Keratinocyte (primary cell): Measurements from ENCODE around the gene RFX2. TPM values are rescaled to one million over a fixed set of nuclear protein-coding genes. Genes with fewer than 3 reads are reported as not detected.
A peak's percentile ranks its signal among the peaks of the same experiment; 100 is the strongest.

Experiments
- DNase-seq: peaks from one replicate; pipeline ENCODE4 v3.0.0-alpha.2; 2011; ENCODE audit warnings: low read depth, missing footprints, low spot score
- FAIRE-seq: peaks from 2 replicates; lab custom pipeline; 2011; peaks lifted over from hg19 to GRCh38; lab: Jason Lieb, UNC
- H2AFZ ChIP-seq: 2 replicates; pipeline ENCODE4 v1.6.0; 2012; ENCODE audit warnings: low read length, control low read depth, inconsistent platforms; ENCODE audit not compliant: control insufficient read depth
- H3K27ac ChIP-seq: 2 replicates; pipeline ENCODE4 v1.5.1; 2011; ENCODE audit warnings: low read length; ENCODE audit not compliant: control insufficient read depth, insufficient read depth
- H3K27me3 ChIP-seq: 3 replicates; pipeline ENCODE4 v1.6.0; 2011; ENCODE audit warnings: low read length; ENCODE audit not compliant: control insufficient read depth, insufficient read depth; ENCODE audit errors: extremely low read depth
- H3K36me3 ChIP-seq, 2 experiments: 2 replicates in 1 of 2; 3 replicates in 1 of 2; pipeline ENCODE4 v1.5.1; 2011; ENCODE audit warnings: low read length in 2 of 2, mild to moderate bottlenecking in 1 of 2; ENCODE audit not compliant: control insufficient read depth in 2 of 2, insufficient read depth in 2 of 2; ENCODE audit errors: extremely low read depth in 1 of 2
- H3K4me1 ChIP-seq: 3 replicates; pipeline ENCODE4 v1.5.1; 2011; ENCODE audit warnings: low read length; ENCODE audit not compliant: control insufficient read depth, insufficient read depth; ENCODE audit errors: extremely low read depth
- H3K4me2 ChIP-seq: 3 replicates; pipeline ENCODE4 v1.6.0; 2011; ENCODE audit warnings: low read depth, low read length; ENCODE audit not compliant: control insufficient read depth, insufficient read depth; ENCODE audit errors: extremely low read depth
- H3K4me3 ChIP-seq, 3 experiments: fragments of 200-600 bp in 1 of 3; sonication (generic) in 1 of 3; 2 replicates in 2 of 3; 3 replicates in 1 of 3; pipeline ENCODE4 v1.5.1; 2011 to 2016; ENCODE audit warnings: low read length in 3 of 3, mild to moderate bottlenecking in 3 of 3, control low read depth in 2 of 3, inconsistent platforms in 1 of 3, low read depth in 1 of 3, mixed read lengths in 1 of 3, mixed run types in 1 of 3, moderate library complexity in 1 of 3; ENCODE audit not compliant: control insufficient read depth in 2 of 3, insufficient read depth in 2 of 3; ENCODE audit errors: extremely low read depth in 1 of 3
- H3K79me2 ChIP-seq: 2 replicates; pipeline ENCODE4 v1.6.0; 2012; ENCODE audit warnings: low read length; ENCODE audit not compliant: control insufficient read depth, insufficient read depth
- H3K9ac ChIP-seq: 3 replicates; pipeline ENCODE4 v1.6.0; 2011; ENCODE audit warnings: low read length; ENCODE audit not compliant: control insufficient read depth, insufficient read depth; ENCODE audit errors: extremely low read depth
- H3K9me1 ChIP-seq: 3 replicates; pipeline ENCODE4 v1.6.0; 2011; ENCODE audit warnings: low read length; ENCODE audit not compliant: control insufficient read depth, insufficient read depth; ENCODE audit errors: extremely low read depth
- H3K9me3 ChIP-seq: 2 replicates; pipeline ENCODE4 v1.5.1; 2012; ENCODE audit warnings: low read depth, low read length; ENCODE audit not compliant: control insufficient read depth
- H4K20me1 ChIP-seq: 3 replicates; pipeline ENCODE4 v1.6.0; 2011; ENCODE audit warnings: low read length; ENCODE audit not compliant: control insufficient read depth, insufficient read depth; ENCODE audit errors: extremely low read depth
- CTCF ChIP-seq, 3 experiments: IDR thresholded peaks in 1 of 3; conservative IDR thresholded peaks in 1 of 3; optimal IDR thresholded peaks in 1 of 3; 2 replicates in 2 of 3; 3 replicates in 1 of 3; pipeline versions ENCODE3 to v1.5.1; 2011; ENCODE audit warnings: low read length in 3 of 3, mild to moderate bottlenecking in 3 of 3, moderate library complexity in 2 of 3, control low read depth in 1 of 3, inconsistent platforms in 1 of 3; ENCODE audit not compliant: insufficient read depth in 2 of 3; ENCODE audit errors: extremely low read depth in 1 of 3
- EZH2 ChIP-seq: IDR thresholded peaks from one replicate; pipeline ENCODE4 v1.6.1; 2012; ENCODE audit warnings: inconsistent platforms, mild to moderate bottlenecking, low read length, moderate library complexity
- dilution Hi-C: fragments of 300-500 bp; cut with MboI; formaldehyde crosslinking; loops from one replicate; pipeline ENCODE4 v1.7.0; 2020; ENCODE audit warnings: low sequenced_read_pairs; ENCODE audit not compliant: extremely low pct_ligation_motif_present
- polyA plus RNA-seq, 5 experiments: library from polyadenylated mRNA; depleted of rRNA in 3 of 5; stranded (reverse) in 3 of 5; stranded (forward) in 1 of 5; unstranded in 1 of 5; fragments of >200 nt; gene quantifications; 1 replicate in 1 of 5; 2 replicates in 3 of 5; 3 replicates in 1 of 5; pipeline versions ENCODE4 v1.2.1 to v1.2.3, GENCODE V29; 2011 to 2012; ENCODE audit warnings: missing spikeins in 2 of 5, low read depth in 1 of 5, low replicate concordance in 1 of 5

The RFX2 gene
- polyA plus RNA-seq, 1 donor (not counting 4 experiments of a cell fraction or from before 2014, with no cell fraction given): 5.8 TPM

- DNase-seq (no peak), FAIRE-seq (no peak)
- Histone ChIP-seq H3K79me2 (no peaks in the 10 kb centered on the region), H3K4me2 (no peak overlapping the region), H3K9me1 (no peaks in the 10 kb centered on the region), H3K9me3 (no peaks in the 10 kb centered on the region), H3K36me3 (peaks cover 7 to 18% of the 10 kb centered on the region in 2 experiments), H3K4me1 (no peaks in the 10 kb centered on the region), H3K27me3 (no peaks in the 10 kb centered on the region), H3K9ac (no peak overlapping the region), H3K4me3 (no peak overlapping the region), H3K27ac (no peak overlapping the region), H4K20me1 (no peaks in the 10 kb centered on the region), H2AFZ (no peak overlapping the region)
- no peak for TF ChIP-seq CTCF (optimal IDR thresholded peaks at IDR 0.05 in 1 of 3, IDR thresholded peaks at IDR 0.05 in 1 of 3, conservative IDR thresholded peaks at IDR 0.05 in 1 of 3; ENCODE audit: extremely low read depth in 1 of 3, insufficient read depth in 2 of 3, low read length in 3 of 3)
- TF ChIP-seq EZH2: no peak
- dilution Hi-C loops: no loop called here
Measured at GRCh38 chr19:5999693-6000092, 110.6 kb downstream of the RFX2 start.

GRCh38 chr19:5997371-5997770 is 112.9 kb downstream of the RFX2 start:
- Histone ChIP-seq H3K4me1 (no peaks in the 10 kb centered on the region), H3K36me3 (peaks cover 0 to 12% of the 10 kb centered on the region in 2 experiments), H3K27ac (no peak overlapping the region), H3K4me2 (no peak overlapping the region), H3K4me3 (no peak overlapping the region), H3K9me1 (no peaks in the 10 kb centered on the region), H2AFZ (no peak overlapping the region), H3K27me3 (no peaks in the 10 kb centered on the region), H3K79me2 (no peaks in the 10 kb centered on the region), H4K20me1 (no peaks in the 10 kb centered on the region), H3K9ac (no peak overlapping the region), H3K9me3 (no peaks in the 10 kb centered on the region)
- FAIRE-seq (no peak), DNase-seq (no peak)
- dilution Hi-C loops: no loop called here
- TF ChIP-seq EZH2 (no peak), CTCF (optimal IDR thresholded peaks at IDR 0.05 in 1 of 3, IDR thresholded peaks at IDR 0.05 in 1 of 3, conservative IDR thresholded peaks at IDR 0.05 in 1 of 3; ENCODE audit: extremely low read depth in 1 of 3, insufficient read depth in 2 of 3, low read length in 3 of 3) (peak in 2 of 3 experiments; percentile 8 to 39)
